Measurements from ENCODE around the gene GARNL3.

The GARNL3 gene

DNA sequence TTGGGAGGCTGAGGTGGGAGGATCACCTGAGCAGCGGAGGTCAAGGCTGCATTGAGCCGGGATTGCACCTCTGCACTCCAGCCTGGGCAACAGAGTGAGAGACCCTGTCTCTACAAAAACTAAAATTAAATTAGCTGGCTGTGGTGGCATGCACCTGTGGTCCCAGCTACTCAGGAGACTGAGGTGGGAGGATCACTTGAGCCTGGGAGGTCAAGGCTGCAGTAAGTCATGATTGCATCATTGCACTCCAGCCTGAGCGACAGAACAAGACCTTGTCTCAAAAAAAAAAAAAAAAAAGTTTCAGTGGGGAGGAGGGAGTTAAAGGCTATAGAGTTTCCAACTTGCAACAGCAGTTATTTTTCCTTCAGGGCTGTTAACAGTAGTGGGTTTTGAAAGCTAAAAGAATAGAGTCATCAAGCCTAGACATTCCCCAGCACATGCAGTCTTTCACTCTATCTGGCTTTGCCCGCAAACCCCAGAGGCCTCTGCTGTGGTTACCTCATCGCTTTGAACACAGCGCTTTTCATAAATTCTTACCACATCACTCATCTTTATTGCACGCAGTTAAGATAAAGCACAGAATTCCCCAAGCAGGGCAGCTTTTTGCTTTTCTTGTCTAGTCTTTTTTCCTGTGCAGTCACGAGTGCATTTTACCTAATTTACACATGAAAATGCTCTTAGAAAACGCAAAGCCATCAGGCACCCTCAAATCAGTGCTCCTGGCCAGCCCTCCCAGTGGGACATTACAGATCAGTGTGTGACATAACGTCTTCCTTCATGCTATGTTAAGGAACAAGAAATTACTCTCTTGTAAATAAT lies 123.7 kb downstream of the GARNL3 start:
- peak; percentile 63 to 77 for DNase-seq (ENCODE audit: low read depth in 2 of 2)

DNA sequence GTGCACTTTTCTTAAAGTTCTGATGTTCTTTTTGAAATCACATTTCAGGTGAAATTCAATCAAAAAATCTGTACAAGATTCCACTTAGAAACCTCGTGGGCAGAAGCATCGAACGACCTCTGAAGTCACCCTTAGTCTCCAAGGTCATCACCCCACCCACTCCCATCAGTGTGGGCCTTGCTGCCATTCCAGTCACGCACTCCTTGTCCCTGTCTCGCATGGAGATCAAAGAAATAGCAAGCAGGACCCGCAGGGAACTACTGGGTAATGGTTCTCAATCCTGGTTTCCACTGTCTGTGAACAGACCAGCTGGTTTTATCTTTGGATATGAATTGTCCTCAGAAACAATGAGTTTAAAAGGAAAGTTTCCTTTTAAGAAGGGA lies 124.3 kb downstream of the GARNL3 start:
- DNase-seq (ENCODE audit: low read depth in 2 of 2), result no peak

DNA sequence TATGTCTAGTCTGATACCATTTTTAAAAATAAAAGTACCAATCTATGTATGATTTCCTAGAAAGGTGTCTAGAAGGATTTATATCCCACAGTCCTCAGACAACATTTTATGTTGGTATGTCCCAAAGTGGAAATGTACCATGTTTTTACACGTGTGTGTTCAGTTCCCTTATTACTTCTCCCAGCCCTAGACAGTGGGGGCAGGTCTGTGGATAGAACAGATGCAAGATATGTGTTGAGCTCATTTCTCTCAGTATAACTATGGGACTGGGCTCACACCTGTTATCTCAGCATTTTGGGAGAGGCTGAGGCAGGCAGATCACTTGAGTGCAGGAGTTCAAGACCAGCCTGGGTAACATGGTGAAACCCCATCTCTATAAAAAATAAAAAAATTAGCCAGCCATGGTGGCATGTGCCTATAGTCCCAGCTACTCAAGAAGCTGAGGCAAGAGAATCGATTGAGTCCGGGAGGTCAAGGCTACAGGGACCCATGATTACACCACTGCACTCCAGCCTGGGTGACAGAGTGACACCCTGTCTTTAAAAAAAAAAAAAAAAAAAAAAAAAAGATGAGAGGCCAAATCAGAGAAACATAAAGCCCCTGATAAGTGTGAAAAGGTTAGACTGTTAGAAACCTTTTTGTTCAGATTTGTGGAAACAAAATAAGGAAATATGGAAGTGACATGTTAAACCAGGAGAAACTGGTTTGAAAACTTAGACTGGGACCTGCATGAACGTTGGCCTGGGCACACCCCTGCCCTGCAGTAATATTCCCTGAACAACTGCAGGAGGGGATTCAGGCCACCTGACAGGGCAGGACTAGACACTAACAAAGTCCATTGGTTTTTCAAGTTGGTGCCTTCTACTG lies 125.0 kb downstream of the GARNL3 start:
- DNase-seq (ENCODE audit: low read depth in 2 of 2), result no peak

- no peak for DNase-seq (ENCODE audit: low read depth in 2 of 2)
Observed at GRCh38 chr9:127390248-127390545, 125.6 kb downstream of the GARNL3 start.

GRCh38 chr9:127390563-127390962 lies 126.0 kb downstream of the GARNL3 start:
- no peak for DNase-seq (ENCODE audit: low read depth in 2 of 2)

GRCh38 chr9:127392166-127392565 lies 127.6 kb downstream of the GARNL3 start:
- DNase-seq (ENCODE audit: low read depth in 2 of 2), result no peak

DNA sequence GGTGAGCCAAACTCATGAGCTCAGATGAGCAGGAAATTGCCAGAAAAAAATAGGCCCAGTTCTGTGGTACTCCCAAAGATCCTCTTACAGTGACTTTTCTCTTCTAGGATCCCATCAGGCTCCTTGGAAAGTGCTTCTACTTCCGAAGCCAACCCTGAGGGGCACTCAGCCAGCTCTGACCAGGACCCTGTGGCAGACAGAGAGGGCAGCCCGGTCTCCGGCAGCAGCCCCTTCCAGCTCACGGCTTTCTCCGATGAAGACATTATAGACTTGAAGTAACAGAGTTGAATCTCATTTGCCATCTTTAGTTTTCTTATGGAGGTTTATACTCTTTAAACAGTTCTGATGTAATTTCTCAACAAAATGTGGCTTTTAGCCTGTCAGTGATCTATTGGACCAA lies 128.4 kb downstream of the GARNL3 start:
- DNase-seq (ENCODE audit: low read depth in 2 of 2), result no peak

GRCh38 chr9:127393645-127394044 lies 129.1 kb downstream of the GARNL3 start:
- no peak for DNase-seq (ENCODE audit: low read depth in 2 of 2)

DNA sequence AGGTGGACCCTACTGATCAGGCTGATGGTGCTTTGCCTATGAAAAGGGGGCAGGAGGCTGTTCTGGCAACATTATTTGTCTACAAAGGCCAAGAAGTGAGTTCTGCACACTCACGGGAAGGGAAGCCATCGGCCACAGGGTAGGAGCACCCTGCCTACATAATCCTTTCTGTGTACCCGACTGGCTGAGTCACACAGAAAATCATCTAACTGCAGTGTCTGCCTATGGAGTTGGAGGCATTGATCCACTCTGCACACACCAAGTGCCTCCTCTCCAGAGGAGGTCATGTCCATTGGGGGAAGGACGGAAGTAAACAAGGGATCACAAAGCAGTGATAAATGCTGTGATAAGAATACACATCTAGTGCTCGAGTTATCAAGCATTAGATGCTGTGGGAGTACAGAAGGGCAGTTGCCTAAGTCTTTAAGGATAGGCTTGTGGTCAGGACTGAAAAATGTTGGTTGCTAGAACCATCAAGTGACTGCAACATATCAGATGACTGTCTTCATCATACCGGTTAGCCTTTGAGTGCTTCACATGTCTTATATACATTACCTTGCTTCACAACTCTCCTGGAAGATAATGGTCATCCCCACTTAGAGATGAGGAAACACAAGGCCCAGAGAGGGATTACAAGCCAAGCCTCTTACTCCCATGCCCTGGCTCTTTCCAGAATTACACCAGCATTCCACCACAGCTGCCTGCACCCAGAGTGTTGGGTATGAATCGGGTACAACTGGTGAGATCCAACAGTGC lies 131.1 kb downstream of the GARNL3 start:
- no peak for DNase-seq (ENCODE audit: low read depth in 2 of 2)

GRCh38 chr9:127396253-127396807 lies 131.8 kb downstream of the GARNL3 start:
- no peak for DNase-seq (ENCODE audit: low read depth in 2 of 2)

- peak; percentile 80 for DNase-seq (ENCODE audit: low read depth in 2 of 2)
Observed at GRCh38 chr9:127396808-127397645, 132.5 kb downstream of the GARNL3 start, which contains the start of gene SLC2A8. SLC2A8 (plus strand) TSS chr9:127397169; CDS start chr9:127397231, 62 bp downstream.

- no peak for DNase-seq (ENCODE audit: low read depth in 2 of 2)
Observed at GRCh38 chr9:127397646-127398274, 133.2 kb downstream of the GARNL3 start.

- no peak for DNase-seq (ENCODE audit: low read depth in 2 of 2)
Observed at GRCh38 chr9:127398275-127398647, 133.7 kb downstream of the GARNL3 start.

- no peak for DNase-seq (ENCODE audit: low read depth in 2 of 2)
Observed at GRCh38 chr9:127398715-127399400, 134.3 kb downstream of the GARNL3 start.

DNA sequence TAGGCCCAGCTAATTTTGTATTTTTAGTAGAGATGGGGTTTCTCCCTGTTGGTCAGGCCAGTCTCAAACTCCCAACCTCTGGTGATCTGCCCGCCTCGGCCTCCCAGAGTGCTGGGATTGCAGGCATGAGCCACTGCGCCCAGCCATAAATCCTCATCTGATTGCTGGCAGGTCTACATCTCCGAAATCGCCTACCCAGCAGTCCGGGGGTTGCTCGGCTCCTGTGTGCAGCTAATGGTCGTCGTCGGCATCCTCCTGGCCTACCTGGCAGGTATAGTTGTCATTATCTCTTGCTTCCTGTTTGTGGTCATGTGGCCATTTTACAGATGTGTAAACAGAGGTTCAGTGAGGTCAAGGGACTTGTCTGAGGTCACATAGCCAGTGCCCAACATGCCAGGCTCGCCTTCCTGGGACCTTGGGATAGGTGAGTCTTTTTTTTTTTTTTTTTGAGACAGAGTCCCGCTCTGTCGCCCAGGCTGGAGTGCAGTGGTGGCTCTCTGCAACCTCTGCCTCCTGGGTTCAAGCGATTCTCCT lies 135.2 kb downstream of the GARNL3 start:
- no peak for DNase-seq (ENCODE audit: low read depth in 2 of 2)

GRCh38 chr9:127402401-127403090 lies 138.0 kb downstream of the GARNL3 start:
- DNase-seq (ENCODE audit: low read depth in 2 of 2), result no peak

- DNase-seq (ENCODE audit: low read depth in 2 of 2), result no peak
Observed at GRCh38 chr9:127403507-127404192, 139.1 kb downstream of the GARNL3 start.

DNA sequence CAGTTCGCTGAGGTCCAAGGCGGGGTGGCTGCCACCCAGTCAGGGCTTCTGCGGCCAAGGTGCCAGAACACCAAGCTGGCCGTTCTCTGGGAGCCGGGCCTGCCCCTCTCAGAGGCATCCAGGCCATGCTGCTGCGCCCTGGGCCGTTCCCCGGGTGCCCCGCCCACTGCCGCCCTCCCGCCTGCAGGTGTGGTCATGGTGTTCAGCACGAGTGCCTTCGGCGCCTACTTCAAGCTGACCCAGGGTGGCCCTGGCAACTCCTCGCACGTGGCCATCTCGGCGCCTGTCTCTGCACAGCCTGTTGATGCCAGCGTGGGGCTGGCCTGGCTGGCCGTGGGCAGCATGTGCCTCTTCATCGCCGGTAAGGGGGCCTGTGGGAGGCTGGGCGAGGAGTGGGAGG lies 140.1 kb downstream of the GARNL3 start:
- no peak for DNase-seq (ENCODE audit: low read depth in 2 of 2)
